GM12875 (cell line): Measurements from ENCODE around the gene RASA4B.

Experiments used
- H3K4me3 ChIP-seq: one replicate; pipeline ENCODE4 v1.5.1; 2011; ENCODE audit warnings: low read depth, low read length, control low read depth
- CTCF ChIP-seq: IDR thresholded peaks from 2 replicates; pipeline ENCODE4 v1.5.1; 2011; ENCODE audit warnings: low read depth, mild to moderate bottlenecking, control low read depth, inconsistent platforms, low read length, moderate library complexity, borderline replicate concordance; ENCODE audit not compliant: insufficient read depth

RASA4B gene

GRCh38 chr7:102454468-102454867, 63.1 kb downstream of the RASA4B start:
- H3K4me3 ChIP-seq, result no peak overlapping the region
- TF ChIP-seq CTCF, result no peak

GRCh38 chr7:102453319-102453718, 64.3 kb downstream of the RASA4B start:
- no peak overlapping the region for H3K4me3 ChIP-seq
- TF ChIP-seq CTCF, result no peak

- no peak for TF ChIP-seq CTCF
- no peak overlapping the region for H3K4me3 ChIP-seq
Observed at GRCh38 chr7:102452451-102452850, 65.1 kb downstream of the RASA4B start.

GRCh38 chr7:102451371-102452054, 66.1 kb downstream of the RASA4B start:
- TF ChIP-seq CTCF, result no peak
- no peak overlapping the region for H3K4me3 ChIP-seq

- H3K4me3 ChIP-seq, result no peak overlapping the region
- TF ChIP-seq CTCF, result peak; percentile 63
Observed at GRCh38 chr7:102450242-102450641, 67.3 kb downstream of the RASA4B start.

GRCh38 chr7:102449136-102449535, 68.4 kb downstream of the RASA4B start:
- TF ChIP-seq CTCF, result no peak
- no peak overlapping the region for H3K4me3 ChIP-seq

- no peak overlapping the region for H3K4me3 ChIP-seq
- no peak for TF ChIP-seq CTCF
Observed at GRCh38 chr7:102447311-102447710, 70.3 kb downstream of the RASA4B start.
